ENCODE results near the gene EXTL1.

GRCh38 chr1:26072305-26072704, 50.7 kb downstream of the EXTL1 start:
- no peak for TF ChIP-seq REST (IDR thresholded peaks at IDR 0.05; ENCODE audit: low read depth)
- TF ChIP-seq YY1 (IDR thresholded peaks at IDR 0.05; ENCODE audit: low read depth), result no peak
- no peak for TF ChIP-seq TAF1 (IDR thresholded peaks at IDR 0.05; ENCODE audit: low read depth)
- no peak for TF ChIP-seq TCF12 (IDR thresholded peaks at IDR 0.05; ENCODE audit: low read depth)
- no peak for TF ChIP-seq EGR1 (IDR thresholded peaks at IDR 0.05)
- no peak for TF ChIP-seq TEAD4 (IDR thresholded peaks at IDR 0.05)
- TF ChIP-seq, protein P1, sequence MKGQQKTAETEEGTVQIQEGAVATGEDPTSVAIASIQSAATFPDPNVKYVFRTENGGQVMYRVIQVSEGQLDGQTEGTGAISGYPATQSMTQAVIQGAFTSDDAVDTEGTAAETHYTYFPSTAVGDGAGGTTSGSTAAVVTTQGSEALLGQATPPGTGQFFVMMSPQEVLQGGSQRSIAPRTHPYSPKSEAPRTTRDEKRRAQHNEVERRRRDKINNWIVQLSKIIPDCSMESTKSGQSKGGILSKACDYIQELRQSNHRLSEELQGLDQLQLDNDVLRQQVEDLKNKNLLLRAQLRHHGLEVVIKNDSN (IDR thresholded peaks at IDR 0.05), result no peak
- no peak for TF ChIP-seq EP300 (IDR thresholded peaks at IDR 0.05; ENCODE audit: borderline replicate concordance)
- TF ChIP-seq NFIC (IDR thresholded peaks at IDR 0.05), result no peak
- TF ChIP-seq FOXM1 (IDR thresholded peaks at IDR 0.05; ENCODE audit: borderline replicate concordance, low read depth), result no peak

Measured in Ishikawa (cell line).